GM18505 (cell line): Measurements from ENCODE around the gene TTC13.

Experiments
- ATAC-seq: cut with Tn5 transposase; IDR thresholded peaks from one replicate; pipeline ENCODE4 v1.9.1; 2021; ENCODE audit not compliant: unreplicated experiment
- POLR2A ChIP-seq: IDR thresholded peaks from 4 replicates; pipeline ENCODE4 v1.6.1; 2011; ENCODE audit warnings: borderline replicate concordance; ENCODE audit not compliant: insufficient read depth, insufficient read length; ENCODE audit errors: extremely low read depth

The TTC13 gene

GRCh38 chr1:230898144-230898543 lies 80.5 kb downstream of the TTC13 start:
- ATAC-seq: no peak
- no peak for TF ChIP-seq POLR2A

GRCh38 chr1:230896779-230897178 lies 81.9 kb downstream of the TTC13 start:
- no peak for TF ChIP-seq POLR2A
- no peak for ATAC-seq

GRCh38 chr1:230895452-230895851 lies 83.2 kb downstream of the TTC13 start:
- TF ChIP-seq POLR2A: no peak

GRCh38 chr1:230894664-230895063 lies 84.0 kb downstream of the TTC13 start:
- TF ChIP-seq POLR2A: no peak
- ATAC-seq: no peak

More at GRCh38 chr1:230895452-230895851, 83.2 kb downstream of the TTC13 start:
- no peak for ATAC-seq

- no peak for ATAC-seq
- TF ChIP-seq POLR2A: no peak
Measured at GRCh38 chr1:230894032-230894431, 84.6 kb downstream of the TTC13 start.

GRCh38 chr1:230892018-230892491 lies 86.6 kb downstream of the TTC13 start:
- no peak for ATAC-seq
- TF ChIP-seq POLR2A: no peak

- no peak for TF ChIP-seq POLR2A
- no peak for ATAC-seq
Measured at GRCh38 chr1:230891413-230891812, 87.2 kb downstream of the TTC13 start.

- ATAC-seq: no peak
- no peak for TF ChIP-seq POLR2A
Measured at GRCh38 chr1:230884646-230885045, 94.0 kb downstream of the TTC13 start.

GRCh38 chr1:230883967-230884366 lies 94.7 kb downstream of the TTC13 start:
- ATAC-seq: no peak
- TF ChIP-seq POLR2A: no peak

GRCh38 chr1:230879778-230880177 lies 98.9 kb downstream of the TTC13 start:
- no peak for ATAC-seq
- no peak for TF ChIP-seq POLR2A

- no peak for TF ChIP-seq POLR2A
- no peak for ATAC-seq
Measured at GRCh38 chr1:230878591-230878990, 100.1 kb downstream of the TTC13 start.

GRCh38 chr1:230877924-230878590 lies 100.6 kb downstream of the TTC13 start:
- no peak for ATAC-seq
- no peak for TF ChIP-seq POLR2A

GRCh38 chr1:230877146-230877923 lies 101.3 kb downstream of the TTC13 start:
- ATAC-seq: no peak
- no peak for TF ChIP-seq POLR2A

- no peak for ATAC-seq
- no peak for TF ChIP-seq POLR2A
Measured at GRCh38 chr1:230876660-230877059, 102.0 kb downstream of the TTC13 start.
